Glutamatergic neuron (in vitro differentiated cells): ENCODE measurements around the gene RAD51B. TPM values are rescaled to one million over a fixed set of nuclear protein-coding genes. Genes with fewer than 3 reads are reported as not detected.

Experiments
- DNase-seq: peaks from one replicate; pipeline ENCODE4 v3.0.0; 2022
- H3K27ac Mint-ChIP-seq: one replicate; pipeline ENCODE4 v1.8.0; 2020; ENCODE audit warnings: mild to moderate bottlenecking, mixed read lengths, inconsistent platforms; ENCODE audit not compliant: unreplicated experiment
- H3K27me3 Mint-ChIP-seq: one replicate; pipeline ENCODE4 v1.8.0; 2020; ENCODE audit warnings: mild to moderate bottlenecking, moderate library complexity, mixed read lengths, inconsistent platforms; ENCODE audit not compliant: unreplicated experiment
- H3K36me3 Mint-ChIP-seq: one replicate; pipeline ENCODE4 v1.8.0; 2020; ENCODE audit warnings: mild to moderate bottlenecking, mixed read lengths, inconsistent platforms; ENCODE audit not compliant: unreplicated experiment
- H3K4me1 Mint-ChIP-seq: one replicate; pipeline ENCODE4 v1.8.0; 2020; ENCODE audit warnings: mild to moderate bottlenecking, low read depth, mixed read lengths, inconsistent platforms; ENCODE audit not compliant: unreplicated experiment
- H3K4me3 Mint-ChIP-seq: one replicate; pipeline ENCODE4 v1.8.0; 2020; ENCODE audit warnings: mild to moderate bottlenecking, mixed read lengths, inconsistent platforms; ENCODE audit not compliant: unreplicated experiment
- H3K9me3 Mint-ChIP-seq: one replicate; pipeline ENCODE4 v1.8.0; 2020; ENCODE audit warnings: mild to moderate bottlenecking, moderate library complexity, mixed read lengths, inconsistent platforms; ENCODE audit not compliant: unreplicated experiment
- total RNA-seq: library from RNA; stranded (reverse); fragmentation: NEBNext Ultra II Directional; extraction: Animal tissue kit (Norgen Biotek cat#: 25700); gene quantifications from one replicate; pipeline ENCODE4 v1.2.1, GENCODE V29; 2021; ENCODE audit not compliant: unreplicated experiment
- TF ChIP-seq, protein P1 (sequence below): fragments of 200-600 bp; sonication (generic); IDR thresholded peaks from one replicate; pipeline ENCODE4 v1.5.0; 2021; ENCODE audit not compliant: partially characterized antibody, unreplicated experiment

RAD51B gene
- total RNA-seq, 1 donor from 2014 or later: 9.7 TPM

- Mint-ChIP-seq H3K9me3 (no peaks in the 10 kb centered on the region), H3K4me1 (peaks cover 7% of the 10 kb centered on the region), H3K4me3 (no peak overlapping the region), H3K27me3 (peaks cover 3% of the 10 kb centered on the region), H3K36me3 (peaks cover 6% of the 10 kb centered on the region), H3K27ac (no peak overlapping the region)
- no peak for DNase-seq
- TF ChIP-seq, protein P1, sequence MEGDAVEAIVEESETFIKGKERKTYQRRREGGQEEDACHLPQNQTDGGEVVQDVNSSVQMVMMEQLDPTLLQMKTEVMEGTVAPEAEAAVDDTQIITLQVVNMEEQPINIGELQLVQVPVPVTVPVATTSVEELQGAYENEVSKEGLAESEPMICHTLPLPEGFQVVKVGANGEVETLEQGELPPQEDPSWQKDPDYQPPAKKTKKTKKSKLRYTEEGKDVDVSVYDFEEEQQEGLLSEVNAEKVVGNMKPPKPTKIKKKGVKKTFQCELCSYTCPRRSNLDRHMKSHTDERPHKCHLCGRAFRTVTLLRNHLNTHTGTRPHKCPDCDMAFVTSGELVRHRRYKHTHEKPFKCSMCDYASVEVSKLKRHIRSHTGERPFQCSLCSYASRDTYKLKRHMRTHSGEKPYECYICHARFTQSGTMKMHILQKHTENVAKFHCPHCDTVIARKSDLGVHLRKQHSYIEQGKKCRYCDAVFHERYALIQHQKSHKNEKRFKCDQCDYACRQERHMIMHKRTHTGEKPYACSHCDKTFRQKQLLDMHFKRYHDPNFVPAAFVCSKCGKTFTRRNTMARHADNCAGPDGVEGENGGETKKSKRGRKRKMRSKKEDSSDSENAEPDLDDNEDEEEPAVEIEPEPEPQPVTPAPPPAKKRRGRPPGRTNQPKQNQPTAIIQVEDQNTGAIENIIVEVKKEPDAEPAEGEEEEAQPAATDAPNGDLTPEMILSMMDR: no peak
These were observed 932.9 kb downstream of the RAD51B start for GRCh38 chr14:68752271-68753006.

DNA sequence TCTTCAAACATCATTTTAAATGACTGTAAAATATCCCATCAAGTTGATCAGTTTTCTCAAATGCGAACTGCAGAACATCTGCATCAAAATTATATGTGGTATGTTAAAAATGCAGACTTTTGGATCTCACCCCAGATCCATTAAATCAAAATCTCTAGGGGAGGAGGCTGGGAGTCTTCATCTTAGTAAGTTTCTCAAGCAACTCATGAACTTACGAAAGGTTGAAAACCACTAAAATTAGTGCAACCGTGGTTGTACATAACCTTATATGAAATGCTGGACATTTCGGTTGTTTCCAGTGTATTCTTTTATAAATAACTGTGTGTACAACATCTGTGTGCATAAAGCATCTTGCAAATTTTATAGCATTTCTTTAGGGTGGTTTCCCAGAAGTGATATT lies 934.1 kb downstream of the RAD51B start:
- peaks cover 3% of the 10 kb centered on the region for H3K27me3 Mint-ChIP-seq
- DNase-seq: no peak
- TF ChIP-seq, protein P1: no peak
- H3K4me1 Mint-ChIP-seq: peaks cover 5% of the 10 kb centered on the region
- no peak overlapping the region for H3K4me3 Mint-ChIP-seq
- no peaks in the 10 kb centered on the region for H3K9me3 Mint-ChIP-seq
- H3K27ac Mint-ChIP-seq: no peak overlapping the region
- H3K36me3 Mint-ChIP-seq: no peaks in the 10 kb centered on the region

DNA sequence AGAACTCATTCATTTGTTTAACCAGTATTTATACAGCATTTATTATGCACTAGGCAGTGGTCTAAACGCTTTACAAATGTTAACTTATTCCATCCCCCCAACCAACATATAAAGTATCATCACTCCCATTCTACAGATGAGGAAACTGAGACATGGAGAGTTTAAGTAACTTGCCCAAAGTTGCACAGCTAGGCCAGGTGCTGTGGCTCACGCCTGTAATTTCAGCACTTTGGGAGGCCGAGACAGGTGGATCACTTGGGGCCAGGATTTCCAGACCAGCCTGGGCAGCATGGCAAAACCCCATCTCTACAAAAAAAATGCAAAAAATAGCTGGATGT lies 935.4 kb downstream of the RAD51B start:
- DNase-seq: no peak
- Mint-ChIP-seq H3K4me1 (peaks cover 5% of the 10 kb centered on the region), H3K27me3 (peaks cover 3% of the 10 kb centered on the region), H3K9me3 (no peaks in the 10 kb centered on the region), H3K36me3 (no peaks in the 10 kb centered on the region), H3K4me3 (no peak overlapping the region), H3K27ac (no peak overlapping the region)
- TF ChIP-seq, protein P1: no peak

- no peak for DNase-seq
- H3K27ac Mint-ChIP-seq: no peak overlapping the region
- H3K4me1 Mint-ChIP-seq: peaks cover 5% of the 10 kb centered on the region
- H3K9me3 Mint-ChIP-seq: no peaks in the 10 kb centered on the region
- H3K36me3 Mint-ChIP-seq: no peaks in the 10 kb centered on the region
- no peak overlapping the region for H3K4me3 Mint-ChIP-seq
- H3K27me3 Mint-ChIP-seq: peaks cover 3% of the 10 kb centered on the region
- TF ChIP-seq, protein P1: no peak
These were observed 936.5 kb downstream of the RAD51B start for GRCh38 chr14:68756000-68756481.

GRCh38 chr14:68756734-68757133 lies 937.2 kb downstream of the RAD51B start:
- no peak overlapping the region for H3K27ac Mint-ChIP-seq
- peaks cover 5% of the 10 kb centered on the region for H3K4me1 Mint-ChIP-seq
- no peak overlapping the region for H3K4me3 Mint-ChIP-seq
- peaks cover 3% of the 10 kb centered on the region for H3K27me3 Mint-ChIP-seq
- no peaks in the 10 kb centered on the region for H3K9me3 Mint-ChIP-seq
- H3K36me3 Mint-ChIP-seq: no peaks in the 10 kb centered on the region
- TF ChIP-seq, protein P1: no peak
- no peak for DNase-seq
